K562 (cell line): ENCODE results near the gene TMED10. TPM values are rescaled to one million over a fixed set of nuclear protein-coding genes. Genes with fewer than 3 reads are reported as not detected.

Experiments
- ATAC-seq: fragments of 200-7000 bp; cut with Tn5 transposase; 3 replicates; pipeline ENCODE4 v1.9.1; 2020; ENCODE audit warnings: moderate library complexity
- BruUV-seq: library from RNA; stranded (reverse); fragments of 400-500 nt; replicated peaks from 2 replicates; lab custom pipeline; 2021; lab: Mats Ljungman, UMichigan
- CTCF ChIA-PET: fragments of 300-600 bp; formaldehyde crosslinking; extraction: SDS; loops from one replicate; lab custom pipeline; 2021; ENCODE audit warnings: low intra/inter-chr PET ratio; lab: Yijun Ruan, JAX
- POLR2A ChIA-PET: fragments of 300-600, 350-650 bp; sonication (Branson Sonifier 250); formaldehyde crosslinking; extraction: SDS; loops from one replicate; lab custom pipeline; 2021; ENCODE audit warnings: antibody characterized with exemption, inconsistent platforms; lab: Yijun Ruan, JAX
- DNase-seq, 4 experiments: peaks; one replicate each; pipeline versions ENCODE4 v3.0.0 to v3.0.0-alpha.2; 2011 to 2018; ENCODE audit warnings: low spot score in 3 of 4, mixed read lengths in 3 of 4; ENCODE audit errors: extremely low read depth in 1 of 4
- FAIRE-seq: peaks from 2 replicates; lab custom pipeline; 2011; peaks lifted over from hg19 to GRCh38; lab: Jason Lieb, UNC
- H2AFZ ChIP-seq: 2 replicates; pipeline ENCODE4 v1.6.0; 2011; ENCODE audit warnings: low read depth, low read length, control low read depth, inconsistent platforms
- H3K27ac ChIP-seq: fragments of 200-600 bp; 3 replicates; pipeline ENCODE4 v1.8.0; 2011; ENCODE audit warnings: low read depth, mild to moderate bottlenecking, control low read depth, inconsistent platforms, low read length, moderate library complexity, mixed read lengths; ENCODE audit errors: extremely low read depth
- H3K27me3 ChIP-seq, 2 experiments: fragments of 300-600 bp in 1 of 2; 2 replicates in 1 of 2; 3 replicates in 1 of 2; pipeline versions ENCODE4 v1.6.0 to v1.8.0; 2011; ENCODE audit warnings: inconsistent platforms in 2 of 2, low read length in 2 of 2, mild to moderate bottlenecking in 1 of 2, mixed read lengths in 1 of 2, moderate library complexity in 1 of 2; ENCODE audit not compliant: control insufficient read depth in 2 of 2, insufficient read depth in 2 of 2
- H3K36me3 ChIP-seq: fragments of 300-600 bp; 3 replicates; pipeline ENCODE4 v1.8.0; 2011; ENCODE audit warnings: mild to moderate bottlenecking, low read length, inconsistent platforms; ENCODE audit not compliant: control insufficient read depth, insufficient read depth
- H3K4me1 ChIP-seq, 2 experiments: fragments of 200-600 bp in 1 of 2; replicated peaks in 1 of 2; 2 replicates in 1 of 2; 3 replicates in 1 of 2; pipeline versions ENCODE4 v1.5.1 to v1.8.0; 2011; ENCODE audit warnings: inconsistent platforms in 2 of 2, low read length in 2 of 2, mild to moderate bottlenecking in 1 of 2, mixed read lengths in 1 of 2, moderate library complexity in 1 of 2; ENCODE audit not compliant: control insufficient read depth in 2 of 2, insufficient read depth in 2 of 2
- H3K4me2 ChIP-seq: 2 replicates; pipeline ENCODE4 v1.6.1; 2011; ENCODE audit warnings: low read length, control low read depth, inconsistent platforms, mixed read lengths; ENCODE audit not compliant: insufficient read depth
- H3K4me3 ChIP-seq: fragments of 200-600 bp; sonication (generic), shearing (Covaris generic); 2 replicates; pipeline ENCODE4 v1.5.1; 2016; ENCODE audit warnings: control low read depth, inconsistent platforms
- H3K79me2 ChIP-seq: fragments of 200-600 bp; 3 replicates; pipeline ENCODE4 v1.8.0; 2011; ENCODE audit warnings: low read length, inconsistent platforms; ENCODE audit not compliant: control insufficient read depth, insufficient read depth
- H3K9ac ChIP-seq, 2 experiments: 2 replicates each; pipeline versions ENCODE4 v1.6.0 to v1.6.1; 2011; ENCODE audit warnings: low read depth in 2 of 2, low read length in 2 of 2, control low read depth in 1 of 2, inconsistent platforms in 1 of 2, mild to moderate bottlenecking in 1 of 2, mixed read lengths in 1 of 2; ENCODE audit not compliant: insufficient read depth in 1 of 2
- H3K9me1 ChIP-seq: one replicate; pipeline ENCODE4 v1.6.0; 2011; ENCODE audit warnings: inconsistent platforms, mild to moderate bottlenecking, low read length, moderate library complexity; ENCODE audit not compliant: control insufficient read depth, insufficient read depth
- H3K9me3 ChIP-seq: replicated peaks from 2 replicates; pipeline ENCODE4 v1.5.1; 2011; ENCODE audit warnings: low read depth, low read length, inconsistent platforms; ENCODE audit not compliant: control insufficient read depth, insufficient read depth
- H4K20me1 ChIP-seq: replicated peaks from 2 replicates; pipeline ENCODE4 v1.6.1; 2011; ENCODE audit warnings: low read length, inconsistent platforms, mixed read lengths; ENCODE audit not compliant: control insufficient read depth, insufficient read depth
- TBL1XR1 ChIP-seq, 2 experiments: IDR thresholded peaks; 2 replicates each; pipeline ENCODE4 v1.6.1; 2012; ENCODE audit warnings: improper control_type of control experiment in 2 of 2, low read length in 2 of 2, mild to moderate bottlenecking in 1 of 2
- ZNF274 ChIP-seq: IDR thresholded peaks from 2 replicates; pipeline ENCODE4 v1.6.1; 2011; ENCODE audit warnings: low read depth, mild to moderate bottlenecking, low read length, moderate library complexity, borderline replicate concordance
- WGBS: fragments of 100-300 bp; shearing (Covaris generic); methylation state at CpG from one replicate; pipeline ENCODE4 v1.1.6; 2016; ENCODE audit warnings: low coverage, mixed read lengths; ENCODE audit not compliant: insufficient coverage; ENCODE audit errors: missing lambda C conversion rate; 5-methylcytosine and 5-hydroxymethylcytosine counted together
- in situ Hi-C: fragments of 300-500 bp; cut with MboI; formaldehyde crosslinking; loops from 4 replicates; pipeline ENCODE4 v1.15.0; 2018; ENCODE audit warnings: inconsistent platforms, mixed read lengths
- intact Hi-C: fragments of 100-400 bp; cut with micrococcal nuclease; formaldehyde crosslinking; loops from 2 replicates; pipeline ENCODE4 v1.14.2; 2022
- polyA plus RNA-seq, 8 experiments: library from polyadenylated mRNA; depleted of rRNA in 4 of 8; stranded (reverse) in 5 of 8; unstranded in 3 of 8; fragments of >200 nt; fragmentation: Nextera tagmentation in 2 of 8; fragmentation: Illumina TruSeq in 1 of 8; extraction: Ambion mirVana in 2 of 8; extraction: Trizol in 1 of 8; gene quantifications; 2 replicates each; pipeline versions ENCODE4 v1.2.1 to v1.2.3, GENCODE V29; 2011 to 2014; ENCODE audit warnings: inconsistent platforms in 1 of 8, missing spikeins in 1 of 8
- total RNA-seq, 7 experiments: library from RNA; depleted of rRNA in 6 of 7; stranded (reverse); fragments of >200 nt in 6 of 7; fragmentation: Illumina TruSeq in 2 of 7; extraction: Trizol in 2 of 7; gene quantifications; 2 replicates each; pipeline versions ENCODE4 v1.2.1 to v1.2.3, GENCODE V29; 2011 to 2021; ENCODE audit warnings: low replicate concordance in 1 of 7
- TF ChIP-seq, protein P1 (sequence below): fragments of 450-650 bp; formaldehyde crosslinking; IDR thresholded peaks from 2 replicates; pipeline ENCODE4 v1.4.0; 2020; ENCODE audit warnings: mild to moderate bottlenecking
- TF ChIP-seq, protein P2 (sequence below), 2 experiments: fragments of 450-650 bp in 1 of 2; sonication (generic) in 1 of 2; formaldehyde crosslinking; conservative IDR thresholded peaks; 2 replicates each; pipeline versions ENCODE4 v1.4.0 to v1.8.1; 2020 to 2022; ENCODE audit warnings: mild to moderate bottlenecking in 1 of 2, missing genetic modification reagents in 1 of 2
- TF ChIP-seq, protein P3 (sequence below): fragments of 450-650 bp; IDR thresholded peaks from 2 replicates; pipeline ENCODE4 v1.7.1; 2018; ENCODE audit warnings: mild to moderate bottlenecking, low read depth; ENCODE audit not compliant: partially characterized antibody
- TF ChIP-seq, protein P4 (sequence below): fragments of 450-650 bp; IDR thresholded peaks from 2 replicates; pipeline ENCODE4 v1.6.1; 2016; ENCODE audit warnings: missing biosample characterization, missing genetic modification characterization

The TMED10 gene
- total and polyA plus RNA-seq, 9 of the 15 experiments (the other 6 are each of a cell fraction or from before 2014, with no cell fraction given), result 62.2 to 233 (median 124) TPM

DNA sequence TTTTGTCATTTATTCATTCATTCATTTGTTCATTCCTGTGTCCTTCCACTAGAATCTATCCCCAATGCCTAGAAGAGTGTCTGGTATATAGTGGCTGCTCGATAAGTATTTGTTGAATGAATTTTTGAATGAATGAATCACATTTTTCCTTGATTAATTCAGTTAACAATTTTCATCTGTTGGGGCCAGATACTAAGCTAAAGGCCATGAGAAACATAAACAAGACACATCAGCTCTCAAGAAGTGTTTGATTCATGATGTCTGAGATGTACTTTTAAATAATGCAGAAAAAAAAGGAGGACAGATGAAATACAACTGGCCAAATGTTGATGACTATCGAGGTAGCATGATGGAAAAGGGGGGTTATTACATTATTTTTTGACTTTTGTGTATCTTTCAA, 48.1 kb upstream of the TMED10 start:
- in situ Hi-C loops (no loop called here), intact Hi-C loops (no loop called here)
- Histone ChIP-seq H3K27me3 (no peaks in the 10 kb centered on the region), H3K36me3 (no peaks in the 10 kb centered on the region), H4K20me1 (no peaks in the 10 kb centered on the region), H3K4me1 (peaks cover 2 to 14% of the 10 kb centered on the region in 2 experiments; a peak in 3 of 5 replicates), H3K9ac (no peak overlapping the region), H3K27ac (no peak overlapping the region), H2AFZ (no peak overlapping the region), H3K9me3 (no peaks in the 10 kb centered on the region), H3K4me3 (no peak overlapping the region), H3K4me2 (no peak overlapping the region), H3K9me1 (no peaks in the 10 kb centered on the region), H3K79me2 (no peaks in the 10 kb centered on the region)
- no peak for ATAC-seq
- POLR2A ChIA-PET, result interaction anchor here (1.0 kb wide), 1 partner anchor 54 kb away, joined by 3 read pairs; the partner anchor contains the start of gene FOS
- WGBS, result 30% methylated on average over 2 of the region's 2 CpGs
- DNase-seq, result no peak
- TF ChIP-seq, protein P1, sequence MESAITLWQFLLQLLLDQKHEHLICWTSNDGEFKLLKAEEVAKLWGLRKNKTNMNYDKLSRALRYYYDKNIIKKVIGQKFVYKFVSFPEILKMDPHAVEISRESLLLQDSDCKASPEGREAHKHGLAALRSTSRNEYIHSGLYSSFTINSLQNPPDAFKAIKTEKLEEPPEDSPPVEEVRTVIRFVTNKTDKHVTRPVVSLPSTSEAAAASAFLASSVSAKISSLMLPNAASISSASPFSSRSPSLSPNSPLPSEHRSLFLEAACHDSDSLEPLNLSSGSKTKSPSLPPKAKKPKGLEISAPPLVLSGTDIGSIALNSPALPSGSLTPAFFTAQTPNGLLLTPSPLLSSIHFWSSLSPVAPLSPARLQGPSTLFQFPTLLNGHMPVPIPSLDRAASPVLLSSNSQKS (CRISPR knock-in tag), result no peak
- TF ChIP-seq TBL1XR1 (IDR thresholded peaks at IDR 0.05; ENCODE audit: low read length in 2 of 2) (no peak), ZNF274 (no peak)
- TF ChIP-seq, protein P2, sequence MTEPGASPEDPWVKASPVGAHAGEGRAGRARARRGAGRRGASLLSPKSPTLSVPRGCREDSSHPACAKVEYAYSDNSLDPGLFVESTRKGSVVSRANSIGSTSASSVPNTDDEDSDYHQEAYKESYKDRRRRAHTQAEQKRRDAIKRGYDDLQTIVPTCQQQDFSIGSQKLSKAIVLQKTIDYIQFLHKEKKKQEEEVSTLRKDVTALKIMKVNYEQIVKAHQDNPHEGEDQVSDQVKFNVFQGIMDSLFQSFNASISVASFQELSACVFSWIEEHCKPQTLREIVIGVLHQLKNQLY (CRISPR knock-in tag; conservative IDR thresholded peaks at IDR 0.05), result no peak
- TF ChIP-seq, protein P3, sequence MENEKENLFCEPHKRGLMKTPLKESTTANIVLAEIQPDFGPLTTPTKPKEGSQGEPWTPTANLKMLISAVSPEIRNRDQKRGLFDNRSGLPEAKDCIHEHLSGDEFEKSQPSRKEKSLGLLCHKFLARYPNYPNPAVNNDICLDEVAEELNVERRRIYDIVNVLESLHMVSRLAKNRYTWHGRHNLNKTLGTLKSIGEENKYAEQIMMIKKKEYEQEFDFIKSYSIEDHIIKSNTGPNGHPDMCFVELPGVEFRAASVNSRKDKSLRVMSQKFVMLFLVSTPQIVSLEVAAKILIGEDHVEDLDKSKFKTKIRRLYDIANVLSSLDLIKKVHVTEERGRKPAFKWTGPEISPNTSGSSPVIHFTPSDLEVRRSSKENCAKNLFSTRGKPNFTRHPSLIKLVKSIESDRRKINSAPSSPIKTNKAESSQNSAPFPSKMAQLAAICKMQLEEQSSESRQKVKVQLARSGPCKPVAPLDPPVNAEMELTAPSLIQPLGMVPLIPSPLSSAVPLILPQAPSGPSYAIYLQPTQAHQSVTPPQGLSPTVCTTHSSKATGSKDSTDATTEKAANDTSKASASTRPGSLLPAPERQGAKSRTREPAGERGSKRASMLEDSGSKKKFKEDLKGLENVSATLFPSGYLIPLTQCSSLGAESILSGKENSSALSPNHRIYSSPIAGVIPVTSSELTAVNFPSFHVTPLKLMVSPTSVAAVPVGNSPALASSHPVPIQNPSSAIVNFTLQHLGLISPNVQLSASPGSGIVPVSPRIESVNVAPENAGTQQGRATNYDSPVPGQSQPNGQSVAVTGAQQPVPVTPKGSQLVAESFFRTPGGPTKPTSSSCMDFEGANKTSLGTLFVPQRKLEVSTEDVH, result no peak
- TF ChIP-seq, protein P4, sequence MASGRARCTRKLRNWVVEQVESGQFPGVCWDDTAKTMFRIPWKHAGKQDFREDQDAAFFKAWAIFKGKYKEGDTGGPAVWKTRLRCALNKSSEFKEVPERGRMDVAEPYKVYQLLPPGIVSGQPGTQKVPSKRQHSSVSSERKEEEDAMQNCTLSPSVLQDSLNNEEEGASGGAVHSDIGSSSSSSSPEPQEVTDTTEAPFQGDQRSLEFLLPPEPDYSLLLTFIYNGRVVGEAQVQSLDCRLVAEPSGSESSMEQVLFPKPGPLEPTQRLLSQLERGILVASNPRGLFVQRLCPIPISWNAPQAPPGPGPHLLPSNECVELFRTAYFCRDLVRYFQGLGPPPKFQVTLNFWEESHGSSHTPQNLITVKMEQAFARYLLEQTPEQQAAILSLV (tag), result no peak
- no TSS peak for BruUV-seq
- CTCF ChIA-PET, result no interaction called here
- no peak for FAIRE-seq
